Prostate gland (tissue), 2 donors: ENCODE results near the gene BUB3. TPM values are rescaled to one million over a fixed set of nuclear protein-coding genes. Genes with fewer than 3 reads are reported as not detected.

Experiments
- DNase-seq: peaks from one replicate; pipeline ENCODE4 v3.0.0-alpha.2; 2019; ENCODE audit warnings: low spot score
- H3K27ac ChIP-seq, 2 donors: fragments of 200-600 bp; sonication (generic); 2 replicates each; pipeline ENCODE4 v1.5.1; 2017 to 2019
- H3K27me3 ChIP-seq: fragments of 200-600 bp; sonication (generic); replicated peaks from 2 replicates; pipeline ENCODE4 v1.5.1; 2019; ENCODE audit not compliant: insufficient read depth
- H3K36me3 ChIP-seq, 2 donors: fragments of 200-600 bp; sonication (generic); 1 replicate in 1 of 2; 2 replicates in 1 of 2; pipeline versions ENCODE4 v1.5.1 to v1.8.1; 2017 to 2019
- H3K4me1 ChIP-seq: fragments of 200-600 bp; sonication (generic); replicated peaks from 2 replicates; pipeline ENCODE4 v1.5.1; 2019
- H3K4me3 ChIP-seq, 2 donors: fragments of 200-600 bp; sonication (generic); 2 replicates each; pipeline ENCODE4 v1.5.1; 2017 to 2019
- H3K9me3 ChIP-seq: fragments of 200-600 bp; sonication (generic); 2 replicates; pipeline ENCODE4 v1.5.1; 2017
- CTCF ChIP-seq, 4 experiments: fragments of 200-600 bp in 2 of 4; fragments of 450-650 bp in 2 of 4; sonication (generic) in 2 of 4; IDR thresholded peaks; 1 replicate in 3 of 4; 2 replicates in 1 of 4; pipeline ENCODE4 v1.5.1; 2016 to 2019; ENCODE audit warnings: antibody characterized with exemption in 4 of 4, mild to moderate bottlenecking in 2 of 4, moderate library complexity in 2 of 4
- POLR2A ChIP-seq: fragments of 450-650 bp; IDR thresholded peaks from one replicate; pipeline ENCODE4 v1.6.1; 2016; ENCODE audit warnings: antibody characterized with exemption, mild to moderate bottlenecking
- POLR2AphosphoS5 ChIP-seq: sonication (generic); formaldehyde crosslinking; IDR thresholded peaks from one replicate; pipeline ENCODE4 v1.6.1; 2017; ENCODE audit warnings: antibody characterized with exemption
- WGBS: methylation state at CpG from one replicate; pipeline ENCODE4 v1.1.5; 2018; 5-methylcytosine and 5-hydroxymethylcytosine counted together
- intact Hi-C: fragments of 100-400 bp; cut with DNase I; formaldehyde crosslinking; loops from one replicate; pipeline ENCODE4 v1.14.2; 2022
- total RNA-seq, 2 donors: library from RNA; depleted of rRNA; stranded (reverse); fragments of >200 nt; gene quantifications; one replicate each; pipeline ENCODE4 v1.1.0, GENCODE V29; 2016

Gene BUB3
- total RNA-seq, 2 donors from 2014 or later: 69.3 to 87.7 TPM

- Histone ChIP-seq H3K27ac (no peak overlapping the region), H3K27me3 (peaks cover 15% of the 10 kb centered on the region), H3K4me3 (no peak overlapping the region), H3K36me3 (no peaks in the 10 kb centered on the region), H3K4me1 (no peaks in the 10 kb centered on the region), H3K9me3 (no peaks in the 10 kb centered on the region)
- WGBS: 73% methylated on average over 5 of the region's 5 CpGs
- TF ChIP-seq POLR2A: no peak
- no peak for TF ChIP-seq CTCF (IDR thresholded peaks at IDR 0.05)
- no peak for TF ChIP-seq POLR2AphosphoS5
- intact Hi-C loops: no loop called here
- DNase-seq: no peak
These were observed 28.0 kb upstream of the BUB3 start for GRCh38 chr10:123126246-123126645.

DNA sequence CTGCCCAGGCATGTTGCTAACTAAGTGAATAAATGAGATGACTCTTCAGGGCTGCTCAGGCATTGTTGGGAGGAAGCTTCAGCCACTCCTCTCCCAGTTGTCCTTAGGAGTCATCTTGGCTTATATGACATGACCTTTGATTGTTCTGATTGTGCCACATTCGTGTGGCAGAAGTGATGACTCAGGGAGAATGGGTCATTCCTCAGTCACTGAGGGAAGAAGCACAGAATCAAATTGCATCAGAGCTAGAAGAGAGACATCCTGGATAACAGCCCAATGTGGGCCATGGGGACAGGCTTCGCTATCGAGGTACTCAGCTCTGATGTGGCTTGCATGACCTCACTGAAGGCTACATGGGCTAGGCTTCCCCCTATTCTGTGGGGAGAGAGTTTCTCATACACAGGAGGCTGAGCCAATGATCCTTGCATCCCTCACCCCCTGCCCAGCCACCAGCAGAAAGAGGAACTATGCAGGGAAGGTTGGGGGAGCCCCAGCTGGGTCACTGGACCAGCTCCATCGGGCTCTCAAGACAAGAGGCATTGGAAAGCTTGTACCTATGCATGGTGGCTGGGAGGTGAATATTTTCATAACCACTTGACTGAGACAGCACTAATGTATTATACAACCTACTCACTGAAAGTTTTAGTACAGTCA is 24.5 kb upstream of the BUB3 start:
- intact Hi-C loops: no loop called here
- H3K9me3 ChIP-seq: no peaks in the 10 kb centered on the region
- no peak for DNase-seq
- 76% methylated on average over 4 of the region's 4 CpGs for WGBS
- no peaks in the 10 kb centered on the region for H3K36me3 ChIP-seq
- peaks cover 4% of the 10 kb centered on the region for H3K4me1 ChIP-seq
- H3K4me3 ChIP-seq: no peak overlapping the region
- TF ChIP-seq POLR2AphosphoS5: no peak
- no peak for TF ChIP-seq POLR2A
- no peak for TF ChIP-seq CTCF (IDR thresholded peaks at IDR 0.05)
- H3K27ac ChIP-seq: no peak overlapping the region
- peaks cover 31% of the 10 kb centered on the region for H3K27me3 ChIP-seq

- intact Hi-C loops: loop anchor here (2.0 kb wide), 1 partner anchor 428 kb away; no protein-coding TSS in a partner anchor
- no peak for TF ChIP-seq POLR2A
- peak; percentile 66 to 92 (median 89) for TF ChIP-seq CTCF (IDR thresholded peaks at IDR 0.05)
- peak; percentile 24 for TF ChIP-seq POLR2AphosphoS5
- Histone ChIP-seq H3K27me3 (peaks cover 59% of the 10 kb centered on the region), H3K4me1 (peaks cover 4% of the 10 kb centered on the region), H3K9me3 (no peaks in the 10 kb centered on the region), H3K36me3 (no peaks in the 10 kb centered on the region), H3K27ac (no peak overlapping the region), H3K4me3 (no peak overlapping the region)
- DNase-seq: peak; percentile 81
- 6% methylated on average over 48 of the region's 48 CpGs for WGBS
These were observed 21.4 kb upstream of the BUB3 start for GRCh38 chr10:123132576-123133477.

DNA sequence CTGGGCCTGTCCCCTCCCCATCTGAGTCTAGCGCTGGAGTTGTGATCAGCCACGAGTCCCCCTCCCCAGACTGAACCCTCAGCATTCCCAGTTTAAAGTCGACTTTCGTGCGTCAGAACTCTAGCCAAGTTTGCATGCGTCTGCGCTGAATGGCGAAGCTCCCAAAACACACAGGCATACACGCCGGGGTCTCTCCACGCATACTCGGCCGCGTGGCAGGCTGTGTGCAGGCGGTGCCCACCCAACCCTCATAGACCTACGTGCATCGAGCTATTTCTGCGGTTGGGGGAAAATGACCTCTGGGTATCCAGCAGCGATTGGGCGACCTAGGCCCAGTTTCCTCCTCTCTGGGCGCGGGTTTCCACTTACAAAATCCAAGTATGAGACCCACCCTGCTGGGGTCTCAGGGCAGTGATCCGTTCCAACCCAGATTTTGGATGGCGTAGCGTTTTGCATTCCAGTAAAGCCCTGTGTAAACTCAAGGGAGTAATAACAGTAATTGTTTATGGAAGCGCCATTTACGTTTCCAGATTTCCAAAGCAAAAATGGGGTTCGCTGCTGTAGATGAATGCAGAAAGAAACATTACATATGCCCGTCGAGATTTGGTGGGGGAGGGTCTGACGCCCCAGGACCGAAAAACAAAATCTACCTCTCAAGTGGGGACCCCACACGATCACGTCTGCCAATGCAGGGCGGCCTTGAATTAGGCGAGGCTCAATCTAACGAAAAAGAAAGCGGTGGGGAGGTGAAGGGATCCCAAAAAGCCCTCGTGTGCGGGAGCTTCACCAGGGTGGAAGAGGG is 20.5 kb upstream of the BUB3 start:
- no peak overlapping the region for H3K4me3 ChIP-seq
- H3K4me1 ChIP-seq: peaks cover 4% of the 10 kb centered on the region
- WGBS: 8% methylated on average over 40 of the region's 40 CpGs
- intact Hi-C loops: loop anchor here (2.0 kb wide), 1 partner anchor 427 kb away; no protein-coding TSS in a partner anchor
- no peaks in the 10 kb centered on the region for H3K36me3 ChIP-seq
- peaks cover 65% of the 10 kb centered on the region for H3K27me3 ChIP-seq
- DNase-seq: no peak
- TF ChIP-seq CTCF (IDR thresholded peaks at IDR 0.05) (no peak), POLR2AphosphoS5 (no peak), POLR2A (no peak)
- no peak overlapping the region for H3K27ac ChIP-seq
- no peaks in the 10 kb centered on the region for H3K9me3 ChIP-seq
